PC-9 (cell line): Measurements from ENCODE around the gene ERBB4. TPM values are rescaled to one million over a fixed set of nuclear protein-coding genes. Genes with fewer than 3 reads are reported as not detected.

Experiments
- BruUV-seq: library from RNA; stranded (reverse); fragments of 400-500 nt; replicated peaks from 2 replicates; lab custom pipeline; 2021; lab: Mats Ljungman, UMichigan
- CTCF ChIA-PET: fragments of 300-600 bp; sonication (Branson Sonifier 250); formaldehyde crosslinking; loops from one replicate; lab custom pipeline; 2022; ENCODE audit warnings: antibody characterized with exemption; lab: Charles Lee
- POLR2A ChIA-PET: fragments of 300-600 bp; sonication (Branson Sonifier 250); formaldehyde crosslinking; loops from one replicate; lab custom pipeline; 2022; ENCODE audit warnings: antibody characterized with exemption; ENCODE audit not compliant: unreplicated experiment; lab: Charles Lee
- DNase-seq, 2 experiments: peaks; one replicate each; pipeline versions ENCODE4 v3.0.0 to v3.0.0-alpha.2; 2015 to 2022; ENCODE audit warnings: mixed read lengths in 1 of 2
- H2AFZ ChIP-seq: fragments of 200-600 bp; sonication (generic); 2 replicates; pipeline ENCODE4 v1.8.1; 2017; ENCODE audit warnings: antibody characterized with exemption
- H3F3A ChIP-seq: fragments of 200-600 bp; sonication (generic); 2 replicates; pipeline ENCODE4 v1.8.1; 2017; ENCODE audit warnings: antibody characterized with exemption, mild to moderate bottlenecking, low read depth; ENCODE audit not compliant: insufficient read depth
- H3K27ac ChIP-seq: fragments of 200-600 bp; sonication (generic); 2 replicates; pipeline ENCODE4 v1.6.1; 2016; ENCODE audit warnings: mixed run types
- H3K27me3 ChIP-seq: fragments of 200-600 bp; sonication (generic); 2 replicates; pipeline ENCODE4 v1.6.1; 2016; ENCODE audit warnings: low read depth, mixed run types; ENCODE audit not compliant: insufficient read depth
- H3K36me3 ChIP-seq: fragments of 200-600 bp; sonication (generic); 2 replicates; pipeline ENCODE4 v1.6.1; 2016; ENCODE audit warnings: low read depth, mixed run types
- H3K4me1 ChIP-seq: fragments of 200-600 bp; sonication (generic); replicated peaks from 2 replicates; pipeline ENCODE4 v1.6.1; 2016; ENCODE audit warnings: mixed run types; ENCODE audit not compliant: insufficient read depth
- H3K4me2 ChIP-seq: fragments of 200-600 bp; sonication (generic); 2 replicates; pipeline ENCODE4 v1.6.1; 2017; ENCODE audit warnings: mixed run types
- H3K4me3 ChIP-seq: fragments of 200-600 bp; sonication (generic); 2 replicates; pipeline ENCODE4 v1.6.1; 2016; ENCODE audit warnings: mixed run types
- H3K79me2 ChIP-seq: fragments of 200-600 bp; sonication (generic); 2 replicates; pipeline ENCODE4 v1.6.1; 2017; ENCODE audit warnings: low read depth, mixed run types
- H3K9me2 ChIP-seq: fragments of 200-600 bp; sonication (generic); 2 replicates; pipeline ENCODE4 v1.8.1; 2017; ENCODE audit warnings: mild to moderate bottlenecking; ENCODE audit not compliant: insufficient read depth
- H3K9me3 ChIP-seq: fragments of 200-600 bp; sonication (generic); 2 replicates; pipeline ENCODE4 v1.8.1; 2016; ENCODE audit warnings: low read depth; ENCODE audit not compliant: insufficient read depth
- H4K20me1 ChIP-seq: fragments of 200-600 bp; sonication (generic); 2 replicates; pipeline ENCODE4 v1.8.1; 2017; ENCODE audit not compliant: insufficient read depth
- EZH2 ChIP-seq: fragments of 200-600 bp; sonication (generic); IDR thresholded peaks from 2 replicates; pipeline ENCODE4 v1.8.0; 2017; ENCODE audit warnings: antibody characterized with exemption, low read depth
- intact Hi-C: fragments of 100-400 bp; cut with micrococcal nuclease; formaldehyde crosslinking; loops from one replicate; pipeline ENCODE4 v1.10.0; 2022; ENCODE audit not compliant: unreplicated experiment
- total RNA-seq: library from RNA; stranded (reverse); gene quantifications from 2 replicates; pipeline ENCODE4 v1.2.3, GENCODE V29; 2021
- TF ChIP-seq, protein P1 (sequence below): fragments of 200-600 bp; sonication (generic); conservative IDR thresholded peaks from 2 replicates; pipeline ENCODE4 v1.6.1; 2017; ENCODE audit warnings: mixed run types, antibody characterized with exemption, mild to moderate bottlenecking, moderate library complexity

The ERBB4 gene
- total RNA-seq, 1 experiment from 2014 or later: not detected

DNA sequence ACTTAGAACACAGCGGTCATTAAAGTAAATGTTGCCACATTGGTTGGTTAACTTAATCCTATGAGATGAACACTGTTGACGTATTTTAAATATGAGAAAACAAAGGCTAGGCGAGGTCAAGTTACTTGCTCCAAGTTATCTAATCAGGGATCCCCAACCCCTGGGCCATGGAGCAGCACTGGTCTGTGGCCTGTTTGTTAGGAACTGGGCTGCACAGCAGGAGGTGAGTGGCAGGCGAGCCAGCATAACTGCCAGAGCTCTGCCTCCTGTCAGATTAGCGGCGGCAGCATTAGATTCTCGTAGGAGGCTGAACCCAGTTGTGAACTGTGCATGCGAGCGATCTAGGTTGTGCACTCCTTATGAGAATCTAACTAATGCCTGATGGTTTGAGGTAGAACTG, 1103.3 kb downstream of the ERBB4 start:
- CTCF ChIA-PET: no interaction called here
- Histone ChIP-seq H3K27me3 (no peaks in the 10 kb centered on the region), H3F3A (no peaks in the 10 kb centered on the region), H3K36me3 (no peaks in the 10 kb centered on the region), H3K9me3 (no peaks in the 10 kb centered on the region), H3K27ac (no peak overlapping the region), H3K9me2 (no peaks in the 10 kb centered on the region), H3K4me2 (no peak overlapping the region), H3K4me3 (no peak overlapping the region), H2AFZ (no peak overlapping the region), H3K79me2 (no peaks in the 10 kb centered on the region), H3K4me1 (no peaks in the 10 kb centered on the region), H4K20me1 (no peaks in the 10 kb centered on the region)
- no peak for DNase-seq
- TF ChIP-seq EZH2: no peak
- TF ChIP-seq, protein P1, sequence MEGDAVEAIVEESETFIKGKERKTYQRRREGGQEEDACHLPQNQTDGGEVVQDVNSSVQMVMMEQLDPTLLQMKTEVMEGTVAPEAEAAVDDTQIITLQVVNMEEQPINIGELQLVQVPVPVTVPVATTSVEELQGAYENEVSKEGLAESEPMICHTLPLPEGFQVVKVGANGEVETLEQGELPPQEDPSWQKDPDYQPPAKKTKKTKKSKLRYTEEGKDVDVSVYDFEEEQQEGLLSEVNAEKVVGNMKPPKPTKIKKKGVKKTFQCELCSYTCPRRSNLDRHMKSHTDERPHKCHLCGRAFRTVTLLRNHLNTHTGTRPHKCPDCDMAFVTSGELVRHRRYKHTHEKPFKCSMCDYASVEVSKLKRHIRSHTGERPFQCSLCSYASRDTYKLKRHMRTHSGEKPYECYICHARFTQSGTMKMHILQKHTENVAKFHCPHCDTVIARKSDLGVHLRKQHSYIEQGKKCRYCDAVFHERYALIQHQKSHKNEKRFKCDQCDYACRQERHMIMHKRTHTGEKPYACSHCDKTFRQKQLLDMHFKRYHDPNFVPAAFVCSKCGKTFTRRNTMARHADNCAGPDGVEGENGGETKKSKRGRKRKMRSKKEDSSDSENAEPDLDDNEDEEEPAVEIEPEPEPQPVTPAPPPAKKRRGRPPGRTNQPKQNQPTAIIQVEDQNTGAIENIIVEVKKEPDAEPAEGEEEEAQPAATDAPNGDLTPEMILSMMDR: no peak
- POLR2A ChIA-PET: no interaction called here
- no TSS peak for BruUV-seq
- intact Hi-C loops: no loop called here

DNA sequence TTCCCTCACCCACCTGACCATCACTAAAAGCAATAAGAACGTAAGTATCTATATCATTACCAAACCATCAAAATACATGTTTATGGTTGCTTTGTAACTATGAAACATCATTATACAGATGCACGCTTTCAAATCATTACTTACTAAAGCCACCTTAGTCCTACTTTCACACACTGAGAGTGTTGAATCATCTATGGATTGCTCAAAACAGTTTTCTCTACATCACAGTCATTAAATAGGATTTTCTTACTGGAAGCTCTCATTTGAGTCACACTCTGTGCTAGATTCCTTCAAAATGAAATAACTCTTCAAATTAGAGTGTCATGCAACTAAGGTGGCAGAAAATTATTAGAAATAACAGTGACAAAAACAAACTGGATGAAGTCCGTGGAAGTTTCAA, 1103.8 kb downstream of the ERBB4 start:
- TF ChIP-seq, protein P1: no peak
- TF ChIP-seq EZH2: no peak
- peak in 1 of 2 experiments; percentile 39 for DNase-seq

DNA sequence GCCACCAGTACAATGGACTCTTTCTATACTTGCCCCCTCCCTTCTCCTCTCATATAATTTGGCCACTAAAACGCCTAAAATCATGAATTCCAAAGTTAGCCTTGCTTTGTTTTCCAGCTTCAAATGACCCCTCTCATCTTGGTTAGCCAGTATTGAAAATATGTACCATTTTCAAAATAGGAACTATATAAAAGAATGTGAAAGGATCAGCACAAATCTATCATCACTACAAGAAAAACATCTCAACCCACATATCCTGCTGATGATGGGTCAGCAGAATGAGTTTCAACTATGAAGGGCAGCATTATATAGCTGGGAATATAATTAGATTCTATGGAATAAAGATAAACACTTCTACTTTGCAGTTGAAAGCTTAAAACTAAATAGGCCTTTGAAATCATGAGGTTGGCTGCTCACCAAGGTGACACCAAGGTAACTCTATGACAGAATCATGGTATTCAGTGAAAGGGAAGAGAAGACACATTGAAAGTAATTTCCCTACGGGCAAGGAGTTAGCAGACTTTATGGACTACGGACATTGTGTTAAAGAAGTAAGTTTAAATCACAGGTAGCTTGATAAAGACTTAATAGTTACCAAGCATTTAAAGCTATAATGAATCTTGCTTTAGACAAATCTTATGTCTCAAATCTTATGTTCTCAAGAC, 1109.2 kb downstream of the ERBB4 start:
- CTCF ChIA-PET: no interaction called here
- no TSS peak for BruUV-seq
- POLR2A ChIA-PET: no interaction called here

More for the DNA sequence above, 1103.8 kb downstream of the ERBB4 start:
- no peak overlapping the region for H3K4me3 ChIP-seq
- no TSS peak for BruUV-seq
- no peaks in the 10 kb centered on the region for H3K9me2 ChIP-seq
- H3K27ac ChIP-seq: no peak overlapping the region
- no peak overlapping the region for H3K4me2 ChIP-seq
- no peak overlapping the region for H2AFZ ChIP-seq
- H4K20me1 ChIP-seq: no peaks in the 10 kb centered on the region
- intact Hi-C loops: no loop called here
- CTCF ChIA-PET: interaction anchor here (0.6 kb wide), 1 partner anchor 17 kb away, joined by 3 read pairs; no protein-coding TSS in a partner anchor
- H3K79me2 ChIP-seq: no peaks in the 10 kb centered on the region
- H3K9me3 ChIP-seq: no peaks in the 10 kb centered on the region
- no peaks in the 10 kb centered on the region for H3K27me3 ChIP-seq
- H3K4me1 ChIP-seq: no peaks in the 10 kb centered on the region
- POLR2A ChIA-PET: interaction anchor here (0.6 kb wide), 1 partner anchor 12 kb away, joined by 3 read pairs; no protein-coding TSS in a partner anchor
- H3K36me3 ChIP-seq: no peaks in the 10 kb centered on the region
- no peaks in the 10 kb centered on the region for H3F3A ChIP-seq

More for the DNA sequence above, 1109.2 kb downstream of the ERBB4 start:
- Histone ChIP-seq H3K4me2 (no peak overlapping the region), H3K79me2 (no peaks in the 10 kb centered on the region), H3K27ac (no peak overlapping the region), H3K4me1 (no peaks in the 10 kb centered on the region), H3K4me3 (no peak overlapping the region), H3K27me3 (no peaks in the 10 kb centered on the region), H2AFZ (no peak overlapping the region), H4K20me1 (no peaks in the 10 kb centered on the region), H3K36me3 (no peaks in the 10 kb centered on the region), H3K9me3 (no peaks in the 10 kb centered on the region), H3K9me2 (no peaks in the 10 kb centered on the region), H3F3A (no peaks in the 10 kb centered on the region)
- TF ChIP-seq, protein P1: no peak
- TF ChIP-seq EZH2: no peak
- intact Hi-C loops: no loop called here
- DNase-seq: no peak
